VCaP (cell line): ENCODE results near the gene FAF1.
A peak's percentile ranks its signal among the peaks of the same experiment; 100 is the strongest.

Source experiments
- H3K27ac ChIP-seq: fragments of 450-650 bp; 2 replicates; pipeline ENCODE4 v1.5.1; 2017
- TF ChIP-seq, protein P1 (sequence below): fragments of 450-650 bp; conservative IDR thresholded peaks from 2 replicates; pipeline ENCODE4 v1.5.1; 2017; ENCODE audit warnings: mild to moderate bottlenecking, moderate library complexity

The FAF1 gene

DNA sequence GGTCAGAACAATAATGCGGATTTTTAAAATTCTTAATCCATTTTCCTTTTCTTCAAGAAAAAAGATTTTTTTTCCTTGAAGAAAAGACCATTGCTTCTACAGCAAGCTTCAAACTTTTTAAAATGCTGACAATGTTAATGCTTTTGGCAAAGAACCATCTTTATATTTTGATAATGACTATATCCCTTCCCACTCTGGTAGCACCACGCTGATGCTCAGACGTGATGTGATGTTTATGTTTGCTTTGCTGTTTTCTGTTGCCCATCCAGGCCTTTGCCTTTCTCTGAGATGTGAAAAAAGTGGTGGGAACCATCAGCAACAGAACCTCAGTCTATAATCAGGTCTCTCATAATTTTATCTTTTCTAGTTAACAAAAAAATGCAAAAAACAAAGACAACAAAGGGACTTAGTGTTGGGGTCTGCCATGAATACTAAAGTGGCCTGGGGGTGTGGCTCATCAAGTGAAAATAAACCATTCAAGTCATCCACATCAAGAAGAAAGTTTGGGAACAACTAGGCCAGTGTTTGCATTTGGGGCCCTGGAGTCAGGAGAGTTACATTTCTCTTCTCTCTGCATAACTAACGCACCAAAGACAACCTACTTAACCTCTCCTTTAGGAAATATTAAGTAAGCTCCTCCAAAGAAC is 292.2 kb downstream of the FAF1 start:
- TF ChIP-seq, protein P1, sequence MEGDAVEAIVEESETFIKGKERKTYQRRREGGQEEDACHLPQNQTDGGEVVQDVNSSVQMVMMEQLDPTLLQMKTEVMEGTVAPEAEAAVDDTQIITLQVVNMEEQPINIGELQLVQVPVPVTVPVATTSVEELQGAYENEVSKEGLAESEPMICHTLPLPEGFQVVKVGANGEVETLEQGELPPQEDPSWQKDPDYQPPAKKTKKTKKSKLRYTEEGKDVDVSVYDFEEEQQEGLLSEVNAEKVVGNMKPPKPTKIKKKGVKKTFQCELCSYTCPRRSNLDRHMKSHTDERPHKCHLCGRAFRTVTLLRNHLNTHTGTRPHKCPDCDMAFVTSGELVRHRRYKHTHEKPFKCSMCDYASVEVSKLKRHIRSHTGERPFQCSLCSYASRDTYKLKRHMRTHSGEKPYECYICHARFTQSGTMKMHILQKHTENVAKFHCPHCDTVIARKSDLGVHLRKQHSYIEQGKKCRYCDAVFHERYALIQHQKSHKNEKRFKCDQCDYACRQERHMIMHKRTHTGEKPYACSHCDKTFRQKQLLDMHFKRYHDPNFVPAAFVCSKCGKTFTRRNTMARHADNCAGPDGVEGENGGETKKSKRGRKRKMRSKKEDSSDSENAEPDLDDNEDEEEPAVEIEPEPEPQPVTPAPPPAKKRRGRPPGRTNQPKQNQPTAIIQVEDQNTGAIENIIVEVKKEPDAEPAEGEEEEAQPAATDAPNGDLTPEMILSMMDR, result no peak
- peak overlapping the region; percentile 72 for H3K27ac ChIP-seq

GRCh38 chr1:50667272-50667671 is 292.8 kb downstream of the FAF1 start:
- peak overlapping the region; percentile 72 for H3K27ac ChIP-seq
- TF ChIP-seq, protein P1, result no peak; the same call in 1 of the 2 replicates

- TF ChIP-seq, protein P1, result peak; percentile 16; the same call in 1 of the 2 replicates
- H3K27ac ChIP-seq, result peak overlapping the region; percentile 72
Observed at GRCh38 chr1:50666849-50667248, 293.2 kb downstream of the FAF1 start.

DNA sequence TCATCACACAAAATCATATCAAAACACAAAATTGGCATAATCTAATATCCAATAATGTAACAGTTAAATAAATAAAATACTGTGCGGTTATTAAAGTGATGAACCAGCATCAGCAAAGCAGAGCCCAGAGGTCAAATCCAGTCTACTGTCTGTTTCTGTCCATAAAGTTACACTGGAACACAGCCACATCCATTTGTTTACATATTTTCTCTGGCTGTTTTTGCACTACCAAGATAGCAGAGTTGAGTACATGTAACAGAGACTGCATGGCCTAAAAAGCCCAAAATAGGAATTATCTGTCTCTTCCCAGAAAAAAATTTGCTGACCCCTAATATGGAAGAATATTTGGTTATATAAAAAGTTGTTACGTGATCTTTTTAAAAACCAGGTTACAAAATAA is 294.7 kb downstream of the FAF1 start:
- TF ChIP-seq, protein P1, result no peak
- peak overlapping the region; percentile 72 for H3K27ac ChIP-seq

DNA sequence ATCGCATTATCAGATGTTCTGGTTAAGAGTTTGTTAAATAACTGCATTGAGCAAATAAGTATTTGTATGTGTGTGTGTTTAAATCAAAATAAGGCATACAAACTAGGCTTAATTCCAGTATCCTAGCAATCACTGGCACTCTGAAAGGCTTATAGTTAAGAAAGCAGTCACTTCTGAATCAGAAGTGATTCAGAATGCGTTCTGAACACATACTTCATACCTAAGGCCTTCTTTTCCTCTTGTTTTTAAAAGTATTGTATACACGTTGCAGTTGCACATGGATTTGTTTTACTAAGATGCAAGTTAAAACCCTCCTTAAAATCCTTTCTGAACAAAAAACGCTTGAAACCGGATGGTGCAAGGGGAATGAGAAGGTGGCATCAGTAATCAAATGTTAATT is 298.4 kb downstream of the FAF1 start:
- no peak overlapping the region for H3K27ac ChIP-seq
- TF ChIP-seq, protein P1, result no peak

DNA sequence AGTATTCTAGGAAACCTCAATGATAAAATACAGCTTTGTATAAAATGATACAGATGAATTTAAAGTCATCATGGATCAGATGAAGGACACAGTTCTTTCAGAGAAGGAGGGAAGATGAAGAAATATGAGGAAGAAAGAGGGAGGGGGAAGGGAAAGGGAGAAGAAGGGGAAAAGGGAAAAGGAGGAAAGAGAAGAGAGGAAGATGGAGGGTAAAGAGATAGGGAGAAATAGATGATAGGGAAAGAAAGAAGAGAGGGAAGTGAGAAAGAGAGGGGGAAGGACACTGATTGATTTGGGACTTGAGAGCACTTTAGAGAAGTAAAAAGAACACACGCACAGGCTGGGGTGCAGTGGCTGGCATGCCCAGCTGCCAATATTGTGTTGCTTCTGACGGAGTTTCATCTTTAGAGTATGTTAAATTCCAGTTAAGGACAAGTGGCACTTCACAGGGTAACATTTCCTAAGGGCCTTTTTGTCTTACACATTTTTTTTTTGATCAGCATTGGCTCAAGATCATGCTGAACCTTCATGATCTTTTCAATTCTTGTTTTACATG is 300.9 kb downstream of the FAF1 start:
- no peak overlapping the region for H3K27ac ChIP-seq
- TF ChIP-seq, protein P1, result no peak

DNA sequence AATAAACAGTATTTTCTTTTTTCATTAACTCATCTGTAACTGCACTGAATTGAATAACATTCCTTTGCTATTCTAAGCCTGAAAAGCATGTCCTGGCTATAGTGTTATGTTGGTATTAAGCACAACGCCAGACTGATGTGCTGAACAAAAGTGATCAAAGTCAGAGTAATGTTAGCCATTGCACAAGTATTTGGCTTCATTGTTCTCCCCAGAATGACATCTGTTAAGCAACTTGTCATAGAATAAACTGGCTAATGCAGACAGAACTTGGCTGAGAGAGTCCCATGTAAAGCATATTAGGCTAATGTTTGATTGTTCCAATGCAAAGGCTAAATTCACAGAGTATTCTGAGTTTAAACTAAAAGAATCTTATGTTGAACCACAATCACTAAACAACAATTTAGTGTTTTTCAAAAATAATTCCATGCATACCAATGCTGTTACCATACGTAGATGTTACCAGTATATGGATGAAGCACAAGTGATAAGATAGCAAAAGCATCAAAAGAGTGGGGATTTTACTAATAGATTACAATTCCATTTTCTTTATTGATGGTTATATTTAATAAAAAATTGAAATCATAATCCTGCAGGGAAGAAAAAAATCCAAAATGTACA is 301.5 kb downstream of the FAF1 start:
- no peak overlapping the region for H3K27ac ChIP-seq
- TF ChIP-seq, protein P1, result no peak
